Adipose tissue (tissue), 3 donors: ENCODE data around the gene C19orf85. TPM values are rescaled to one million over a fixed set of nuclear protein-coding genes. Genes with fewer than 3 reads are reported as not detected.
A peak's percentile ranks its signal among the peaks of the same experiment; 100 is the strongest.

ENCODE experiments used
- H3K27ac ChIP-seq: one replicate; pipeline ENCODE4 v1.5.1; 2013; ENCODE audit warnings: low read depth, low read length
- WGBS, 3 donors: extraction: QIAGEN DNeasy Blood & Tissue Kit; methylation state at CpG; one replicate each; pipeline ENCODE4 v1.1.7; 2013; 5-methylcytosine and 5-hydroxymethylcytosine counted together
- polyA plus RNA-seq, 3 donors: library from polyadenylated mRNA; stranded (reverse); fragments of 200-250 nt; gene quantifications; one replicate each; pipeline ENCODE4 v1.2.3, GENCODE V29; 2013
- donor health status: healthy with polysubstance abuse.
- donor health status: Bipolar disorder and iron deficiency.
- donor health status: healthy.

The C19orf85 gene
- polyA plus RNA-seq, 3 donors: not detected

- H3K27ac ChIP-seq: no peak overlapping the region
- WGBS, 3 donors: 74 to 85% (median 82%) methylated on average over 11 of the region's 11 CpGs
These were observed 1.1 kb upstream of the C19orf85 start for GRCh38 chr19:55465460-55466240.

- WGBS, 3 donors: 70 to 78% (median 77%) methylated on average over 23 of the region's 23 CpGs
These were observed 401 bp downstream of the C19orf85 start for GRCh38 chr19:55464039-55464661.

DNA sequence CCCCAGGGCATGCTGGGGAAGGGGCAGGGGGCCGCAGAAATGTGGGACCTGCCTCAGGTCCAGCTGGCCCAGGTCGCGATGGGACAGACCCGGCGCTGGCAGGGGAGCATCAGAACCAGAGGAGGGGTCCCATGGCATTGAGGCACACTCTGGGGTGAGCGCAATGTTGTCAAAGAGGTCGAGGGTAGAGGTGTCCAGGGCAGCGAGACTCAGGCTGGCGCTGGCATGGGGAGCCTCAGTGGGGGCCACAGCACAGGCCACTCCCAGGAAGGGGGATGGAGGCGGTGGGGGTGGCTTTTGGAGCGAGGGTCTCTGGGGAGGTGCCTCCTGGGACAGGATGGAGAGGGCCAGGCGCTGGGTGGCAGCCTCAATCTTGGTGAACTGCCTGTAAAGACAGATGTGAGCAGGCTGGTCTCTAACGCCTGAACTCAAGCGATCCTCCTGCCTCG is 944 bp downstream of the C19orf85 start:
- WGBS, 3 donors: 69 to 78% (median 75%) methylated on average over 14 to 15 of the region's 15 CpGs
- H3K27ac ChIP-seq: no peak overlapping the region

More at GRCh38 chr19:55464039-55464661, 401 bp downstream of the C19orf85 start:
- no peak overlapping the region for H3K27ac ChIP-seq

- no peak overlapping the region for H3K27ac ChIP-seq
- WGBS, 3 donors: 80 to 88% (median 86%) methylated on average over 11 of the region's 11 CpGs
These were observed 1.8 kb downstream of the C19orf85 start for GRCh38 chr19:55462722-55463121.

GRCh38 chr19:55461974-55462626 is 2.5 kb downstream of the C19orf85 start:
- 8 to 12% (median 11%) methylated on average over 27 of the region's 27 CpGs for WGBS, 3 donors
- H3K27ac ChIP-seq: no peak overlapping the region

DNA sequence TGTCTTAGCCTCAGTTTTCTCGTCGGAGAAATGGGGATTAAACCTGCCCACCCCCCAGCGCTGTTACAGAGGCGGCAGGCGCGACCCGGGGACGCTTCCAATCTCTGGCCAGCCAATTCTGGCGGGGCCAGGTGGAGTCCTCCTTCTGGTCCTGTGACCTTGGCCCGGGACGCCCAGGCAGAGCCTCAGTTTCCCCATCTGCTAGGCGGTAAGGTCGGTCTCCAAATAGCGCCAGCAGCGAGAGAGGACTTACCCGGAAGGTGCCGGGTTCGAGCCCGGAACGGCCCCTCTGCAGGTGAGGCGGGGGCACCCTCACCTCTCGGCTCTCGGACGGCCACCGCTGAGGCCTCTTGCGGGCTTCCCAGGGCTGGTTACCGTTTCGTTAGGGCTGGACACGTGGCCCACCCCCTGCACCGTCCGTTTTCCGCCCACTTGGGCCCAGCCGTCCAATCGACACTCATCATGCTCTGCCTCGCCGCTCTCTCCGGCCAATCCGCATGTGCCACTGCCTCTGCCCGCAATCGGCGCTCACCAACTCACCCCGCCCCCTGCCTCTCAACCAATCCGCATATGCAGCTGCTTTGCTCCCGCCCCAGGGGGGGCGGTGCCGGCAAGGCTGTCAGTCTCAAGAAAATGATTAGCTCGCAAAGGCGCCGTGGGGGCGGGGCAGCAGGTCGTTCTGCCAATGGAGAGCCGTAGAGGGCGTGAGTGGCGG is 3.1 kb downstream of the C19orf85 start, which contains the start of gene ISOC2:
Gene ISOC2, minus strand, starts transcription at position 384 of the 715 bp plus-strand sequence. CDS start 5,156 bp downstream, outside the sequence.
- 1% methylated on average over 54 of the region's 54 CpGs for WGBS, 3 donors
- H3K27ac ChIP-seq: peak within 1 kb of the TSS; percentile 62

DNA sequence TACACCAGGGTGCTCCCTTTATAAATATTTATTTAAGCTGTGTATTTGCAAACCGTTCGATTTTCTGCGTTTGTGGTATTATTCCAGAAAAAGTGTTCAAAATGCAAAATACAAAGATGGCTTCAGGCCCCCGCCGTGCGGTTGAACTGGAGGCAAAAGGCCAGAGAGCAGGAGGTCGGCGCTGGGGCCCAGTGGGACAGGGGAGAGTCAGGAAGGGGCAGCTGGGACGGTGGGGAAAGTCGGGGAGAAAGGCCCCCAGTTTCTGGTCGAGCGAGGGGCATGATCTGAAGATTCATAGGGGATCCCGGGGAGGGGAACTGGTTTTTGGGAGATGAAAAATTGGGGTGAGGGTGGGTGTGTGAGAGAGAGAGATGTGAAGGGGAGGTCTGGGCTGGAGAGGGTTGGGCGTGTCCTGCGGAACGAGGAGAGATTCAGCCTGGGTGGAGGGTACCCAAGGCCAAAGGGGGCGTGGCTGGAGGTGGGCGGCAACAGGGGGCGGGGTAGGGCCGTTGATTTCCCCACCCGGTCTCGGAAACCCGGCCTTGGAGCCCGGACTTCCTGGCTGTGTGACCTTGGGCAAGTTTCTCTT is 3.8 kb downstream of the C19orf85 start:
- H3K27ac ChIP-seq: peak overlapping the region; percentile 62
- 4 to 16% (median 10%) methylated on average over 15 to 24 of the region's 24 CpGs for WGBS, 3 donors

DNA sequence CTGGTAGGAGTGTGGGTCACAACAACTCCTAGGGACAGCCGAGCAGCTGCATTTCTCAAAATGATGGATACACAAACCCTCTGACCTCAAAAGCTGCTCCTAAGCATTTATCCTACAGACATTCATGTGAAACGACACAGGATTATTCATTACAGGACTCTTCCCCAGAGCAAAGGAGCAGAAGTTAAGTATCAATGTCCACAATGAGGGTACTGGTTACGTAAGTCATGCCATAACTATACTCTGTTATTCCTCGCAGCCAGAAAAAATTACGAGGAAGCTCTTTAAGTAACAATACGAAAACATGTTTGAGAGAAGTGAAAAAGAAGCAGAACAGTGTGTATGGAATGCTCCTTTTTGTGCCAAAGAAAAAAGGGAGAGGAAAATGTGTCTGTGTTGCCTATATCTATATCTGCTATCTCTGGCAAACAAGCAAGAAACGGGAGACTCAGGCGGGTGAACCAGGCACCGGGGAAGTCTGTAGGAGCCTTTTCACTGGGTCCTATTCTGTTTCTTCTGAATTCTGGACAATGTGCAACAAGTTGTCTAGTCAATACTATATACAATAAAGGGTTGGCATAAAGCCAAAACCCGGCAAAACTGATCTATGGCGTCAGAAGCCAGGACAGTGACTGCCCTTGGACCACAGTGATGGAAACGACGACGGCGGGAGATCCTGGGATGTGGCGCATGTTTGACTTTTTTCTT is 4.4 kb downstream of the C19orf85 start:
- H3K27ac ChIP-seq: no peak overlapping the region
- 21 to 32% (median 31%) methylated on average over 16 of the region's 16 CpGs for WGBS, 3 donors

DNA sequence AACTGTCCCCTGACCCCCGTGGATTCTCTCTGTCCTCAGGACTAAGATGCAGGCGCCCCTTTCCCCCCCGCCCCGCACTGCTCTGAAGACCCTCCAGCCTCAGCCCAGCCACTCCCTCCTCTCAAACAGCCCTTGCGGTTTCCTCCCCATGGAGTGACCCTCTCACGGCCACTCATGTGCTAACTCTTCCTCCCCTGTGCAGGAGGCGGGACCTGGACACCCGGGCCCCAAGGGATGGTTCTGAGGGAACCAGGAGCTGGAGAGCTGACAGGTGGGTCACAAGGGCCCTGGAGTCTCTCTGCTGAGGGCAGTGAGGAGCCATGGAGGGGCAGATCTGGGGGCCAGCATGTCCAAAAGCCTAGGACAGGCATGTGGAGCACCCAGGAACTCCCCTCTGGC is 5.0 kb downstream of the C19orf85 start:
- no peak overlapping the region for H3K27ac ChIP-seq
- 56 to 63% (median 58%) methylated on average over 8 of the region's 8 CpGs for WGBS, 3 donors

- no peak overlapping the region for H3K27ac ChIP-seq
- WGBS, 3 donors: 84 to 88% (median 87%) methylated on average over 16 of the region's 16 CpGs
These were observed 6.7 kb downstream of the C19orf85 start for GRCh38 chr19:55457683-55458457.

- WGBS, 3 donors: 78 to 91% (median 87%) methylated on average over 14 of the region's 14 CpGs
- no peak overlapping the region for H3K27ac ChIP-seq
These were observed 8.2 kb downstream of the C19orf85 start for GRCh38 chr19:55456347-55456746.

DNA sequence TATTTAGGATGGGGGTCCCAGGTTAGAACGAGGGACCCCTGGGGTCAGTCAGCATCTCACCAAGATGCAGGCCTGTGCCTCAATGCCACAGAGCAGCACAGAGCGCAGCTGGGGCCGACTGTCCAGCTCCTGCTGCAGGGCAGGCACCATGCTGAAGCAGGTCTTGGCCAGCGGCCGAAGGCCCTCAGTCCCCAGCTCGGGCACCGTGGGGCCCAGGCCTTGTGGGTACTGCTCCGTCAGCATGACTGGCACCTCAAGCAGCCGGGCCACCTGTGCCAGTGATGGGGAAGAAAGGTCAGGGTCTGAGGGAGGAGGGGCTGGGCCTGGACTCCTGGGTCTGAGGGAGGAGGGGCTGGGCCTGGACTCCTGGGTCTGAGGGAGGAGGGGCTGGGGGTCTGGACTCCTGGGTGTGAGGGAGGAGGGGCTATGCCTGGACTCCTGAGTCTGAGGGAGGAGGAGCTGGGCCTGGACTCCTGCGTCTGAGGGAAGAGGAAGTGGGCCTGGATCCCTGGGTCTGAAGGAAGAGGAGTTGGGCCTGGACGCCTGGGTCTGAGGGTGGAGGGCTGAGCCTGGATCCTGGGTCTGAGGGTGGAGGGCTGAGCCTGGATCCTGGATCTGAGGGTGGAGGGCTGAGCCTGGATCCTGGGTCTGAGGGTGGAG is 8.8 kb downstream of the C19orf85 start:
- WGBS, 3 donors: 86 to 90% (median 87%) methylated on average over 10 to 11 of the region's 11 CpGs

GRCh38 chr19:55454787-55455243 is 9.7 kb downstream of the C19orf85 start:
- 79 to 89% (median 83%) methylated on average over 12 to 14 of the region's 14 CpGs for WGBS, 3 donors
- no peak overlapping the region for H3K27ac ChIP-seq

More for the DNA sequence above, 8.8 kb downstream of the C19orf85 start:
- H3K27ac ChIP-seq: no peak overlapping the region

- WGBS, 3 donors: 90 to 92% (median 92%) methylated on average over 12 of the region's 12 CpGs
- H3K27ac ChIP-seq: no peak overlapping the region
These were observed 10.9 kb downstream of the C19orf85 start for GRCh38 chr19:55453511-55454260.

- no peak overlapping the region for H3K27ac ChIP-seq
- WGBS, 3 donors: 18 to 19% (median 18%) methylated on average over 21 to 34 of the region's 34 CpGs
These were observed 11.7 kb downstream of the C19orf85 start for GRCh38 chr19:55452749-55453346.
